ENCODE results near the gene ZNF302. TPM values are rescaled to one million over a fixed set of nuclear protein-coding genes. Genes with fewer than 3 reads are reported as not detected.

Gene ZNF302
- total RNA-seq, result 10 to 100 TPM; 17.1 to 17.6 TPM

DNA sequence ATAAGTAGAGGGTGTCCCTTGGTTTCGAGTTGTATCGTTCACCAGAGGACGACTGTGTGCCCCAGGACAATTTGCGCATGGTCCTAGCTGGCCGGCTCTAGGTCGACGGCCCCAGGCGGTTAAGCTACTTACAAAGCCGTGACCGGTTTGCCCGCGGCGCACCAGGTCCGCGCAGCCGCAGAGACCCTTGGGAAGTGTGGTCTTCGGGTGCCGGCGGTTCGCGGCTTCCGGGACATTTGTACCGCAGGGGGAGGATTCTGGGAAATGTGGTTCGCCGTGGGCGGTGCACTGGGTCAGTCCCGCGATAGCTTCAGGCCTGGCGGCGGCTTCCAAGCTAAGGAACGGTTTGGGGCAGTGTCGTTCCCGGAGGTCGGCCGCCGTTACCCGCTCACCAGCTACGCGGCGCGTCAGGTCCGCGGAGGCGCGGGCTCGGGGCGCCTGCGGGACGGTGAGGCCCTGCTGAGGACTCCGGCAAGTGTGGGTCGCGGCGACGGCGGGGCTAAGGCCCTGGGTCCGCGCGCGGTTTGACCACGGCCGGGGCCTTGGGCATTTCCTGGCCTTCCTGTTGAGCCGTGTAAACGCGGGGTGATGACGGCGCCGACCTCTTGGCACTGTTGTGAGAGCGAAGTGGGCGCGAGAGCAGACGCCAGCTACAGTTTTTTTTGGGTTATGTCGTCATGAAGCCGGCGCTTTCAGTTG lies at the start of gene ZNF302:
TSS of gene ZNF302 (plus strand) at position 293 of the 699 bp plus-strand sequence. CDS start 1,127 bp downstream, outside the sequence.
- Mint-ChIP-seq H3K27ac (peak within 1 kb of the TSS; percentile 99), H3K4me3 (peak within 1 kb of the TSS; percentile 81), H3K27me3 (no peaks in the 10 kb centered on the region), H3K36me3 (ENCODE audit: low read depth) (peaks cover 55% of the 10 kb centered on the region), H3K9me3 (ENCODE audit: low read depth) (peaks cover 22% of the 10 kb centered on the region), H3K4me1 (peaks cover 23% of the 10 kb centered on the region)
- intact Hi-C loops (cut with DNase I, micrococcal nuclease), result loop anchor here (1.0 to 5.0 kb wide), 9 partner anchors 57 to 535 kb away; partner anchors contain the start of genes ZNF181 (in 2 of the 2), ZNF599 (in 2 of the 2), GPI (in 1 of the 2) and GRAMD1A (in 1 of the 2)
- DNase-seq (peak; percentile 97), ATAC-seq (peak; percentile 86)
- ChIA-PET CTCF (interaction anchor here (0.6 to 1.3 kb wide), 6 partner anchors 12 to 570 kb away, joined by 3 to 6 read pairs (median 3); partner anchors contain the start of gene ZNF181), POLR2A (interaction anchor here (0.6 to 1.5 kb wide), 8 partner anchors 12 to 413 kb away, joined by 3 to 11 read pairs (median 4); partner anchors contain the start of genes UBA2 and ZNF181)

DNA sequence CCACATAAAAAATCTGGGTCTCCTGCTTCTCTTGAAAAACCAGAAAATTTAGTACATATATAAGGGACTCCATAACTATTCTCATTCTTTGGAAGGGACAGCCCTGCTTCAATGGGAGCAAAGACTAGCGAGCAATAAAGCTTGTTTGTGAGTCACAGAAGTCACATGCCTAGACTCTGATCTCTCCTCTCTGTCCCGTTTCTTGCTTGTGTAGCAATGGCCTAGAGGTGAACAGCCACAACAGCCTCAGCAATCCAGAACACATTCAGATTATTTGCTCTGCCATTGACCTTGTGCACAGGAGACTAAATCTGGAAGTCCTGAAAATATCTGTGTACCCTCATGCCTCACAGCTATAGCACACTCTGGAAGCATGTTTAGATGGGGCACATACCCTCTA lies 43.7 kb upstream of the ZNF302 start:
- intact Hi-C loops (cut with DNase I, micrococcal nuclease), result no loop called here
- ATAC-seq (no peak), DNase-seq (no peak)
- no peaks in the 10 kb centered on the region for H3K27me3 Mint-ChIP-seq
- H3K36me3 Mint-ChIP-seq (ENCODE audit: low read depth), result peaks cover 19% of the 10 kb centered on the region
- no peak overlapping the region for H3K4me3 Mint-ChIP-seq
- CTCF ChIA-PET, result interaction anchor here (0.6 to 0.7 kb wide), 3 partner anchors 11 to 308 kb away, joined by 3 to 4 read pairs (median 3); no protein-coding TSS in a partner anchor
- no peaks in the 10 kb centered on the region for H3K4me1 Mint-ChIP-seq
- peaks cover 19% of the 10 kb centered on the region for H3K9me3 Mint-ChIP-seq (ENCODE audit: low read depth)
- no peak overlapping the region for H3K27ac Mint-ChIP-seq
- POLR2A ChIA-PET, result no interaction called here

DNA sequence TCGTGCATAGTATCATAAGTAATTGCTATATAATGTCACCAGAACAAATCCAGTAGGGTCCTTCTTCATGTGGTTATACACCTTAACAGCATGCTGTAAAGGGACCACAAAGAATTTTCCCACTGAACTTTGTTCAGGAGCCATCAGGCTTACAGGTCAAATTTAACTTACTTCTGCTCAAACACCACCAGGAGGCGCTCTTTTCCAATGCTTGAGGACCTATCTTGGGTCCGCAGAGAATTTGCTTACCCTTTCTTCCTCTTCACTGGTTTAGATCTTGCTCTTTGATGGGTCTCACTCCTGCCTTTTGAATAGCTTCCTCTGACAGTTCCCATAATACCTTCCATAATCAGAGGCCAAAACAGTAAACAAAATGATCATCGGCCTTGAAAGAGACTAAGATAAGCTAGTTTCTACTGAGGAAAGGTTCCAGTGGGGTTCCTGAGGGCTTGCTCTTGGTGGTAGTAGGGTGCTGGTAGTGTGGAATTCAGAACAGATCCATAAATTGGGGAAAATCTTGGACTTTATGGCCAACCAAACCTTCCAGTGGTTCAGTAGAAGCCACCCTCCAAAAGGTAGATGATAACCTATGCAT lies 37.9 kb upstream of the ZNF302 start:
- ChIA-PET POLR2A (no interaction called here), CTCF (interaction anchor here (0.6 to 5.4 kb wide), 22 partner anchors 9 to 501 kb away, joined by 3 to 88 read pairs (median 3); no protein-coding TSS in a partner anchor)
- Mint-ChIP-seq H3K27ac (no peak overlapping the region), H3K9me3 (ENCODE audit: low read depth) (peaks cover 11% of the 10 kb centered on the region), H3K27me3 (no peaks in the 10 kb centered on the region), H3K4me3 (no peak overlapping the region), H3K36me3 (ENCODE audit: low read depth) (peaks cover 11% of the 10 kb centered on the region), H3K4me1 (no peaks in the 10 kb centered on the region)
- ATAC-seq, result peak; percentile 64
- DNase-seq, result peak; percentile 74
- intact Hi-C loops (cut with DNase I, micrococcal nuclease), result loop anchor here (1.0 kb wide), 2 partner anchors 24 to 73 kb away; no protein-coding TSS in a partner anchor

GRCh38 chr19:34642241-34642640 lies 35.2 kb upstream of the ZNF302 start:
- H3K27ac Mint-ChIP-seq, result no peak overlapping the region
- no peaks in the 10 kb centered on the region for H3K4me1 Mint-ChIP-seq
- CTCF ChIA-PET, result interaction anchor here (0.5 to 5.4 kb wide), 2 partner anchors 70 to 78 kb away, joined by 3 to 88 read pairs; no protein-coding TSS in a partner anchor
- intact Hi-C loops (cut with DNase I, micrococcal nuclease), result no loop called here
- H3K36me3 Mint-ChIP-seq (ENCODE audit: low read depth), result no peaks in the 10 kb centered on the region
- DNase-seq, result no peak
- ATAC-seq, result no peak
- no peaks in the 10 kb centered on the region for H3K9me3 Mint-ChIP-seq (ENCODE audit: low read depth)
- POLR2A ChIA-PET, result no interaction called here
- no peaks in the 10 kb centered on the region for H3K27me3 Mint-ChIP-seq
- H3K4me3 Mint-ChIP-seq, result no peak overlapping the region

DNA sequence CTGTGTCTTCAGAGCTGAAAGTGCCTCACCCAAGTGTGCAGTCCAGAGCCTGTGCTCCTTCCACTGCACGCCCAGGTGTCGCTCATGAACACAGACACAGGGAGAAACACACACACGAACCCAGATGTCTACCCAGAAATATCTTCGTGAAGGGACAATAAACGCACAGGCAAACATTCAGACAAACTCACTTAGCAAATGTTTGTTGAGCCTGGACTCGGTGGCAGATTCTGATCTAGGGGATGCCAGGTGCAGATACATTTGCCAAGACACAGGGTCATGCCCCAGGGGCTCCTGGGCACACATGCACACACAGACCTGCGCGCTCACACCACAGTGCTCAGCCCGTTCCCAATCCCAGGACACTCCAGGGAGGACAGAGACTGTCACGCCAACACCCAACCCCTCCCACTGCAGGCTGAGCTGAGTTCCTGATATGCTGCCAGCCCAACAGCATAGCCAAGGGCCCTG lies 32.5 kb upstream of the ZNF302 start:
- ATAC-seq (no peak), DNase-seq (no peak)
- H3K27ac Mint-ChIP-seq, result no peak overlapping the region
- ChIA-PET POLR2A (no interaction called here), CTCF (no interaction called here)
- no peaks in the 10 kb centered on the region for H3K9me3 Mint-ChIP-seq (ENCODE audit: low read depth)
- intact Hi-C loops (cut with DNase I, micrococcal nuclease), result no loop called here
- H3K4me1 Mint-ChIP-seq, result no peaks in the 10 kb centered on the region
- no peak overlapping the region for H3K4me3 Mint-ChIP-seq
- no peaks in the 10 kb centered on the region for H3K27me3 Mint-ChIP-seq
- H3K36me3 Mint-ChIP-seq (ENCODE audit: low read depth), result no peaks in the 10 kb centered on the region

- no peaks in the 10 kb centered on the region for H3K4me1 Mint-ChIP-seq
- H3K36me3 Mint-ChIP-seq (ENCODE audit: low read depth), result no peaks in the 10 kb centered on the region
- DNase-seq (no peak), ATAC-seq (no peak)
- H3K27ac Mint-ChIP-seq, result no peak overlapping the region
- H3K27me3 Mint-ChIP-seq, result no peaks in the 10 kb centered on the region
- no peaks in the 10 kb centered on the region for H3K9me3 Mint-ChIP-seq (ENCODE audit: low read depth)
- CTCF ChIA-PET, result interaction anchor here (0.6 kb wide), 1 partner anchor 406 kb away, joined by 4 read pairs; no protein-coding TSS in a partner anchor
- intact Hi-C loops (cut with DNase I, micrococcal nuclease), result no loop called here
- POLR2A ChIA-PET, result no interaction called here
- H3K4me3 Mint-ChIP-seq, result no peak overlapping the region
These were observed 31.9 kb upstream of the ZNF302 start for GRCh38 chr19:34645551-34645950.

DNA sequence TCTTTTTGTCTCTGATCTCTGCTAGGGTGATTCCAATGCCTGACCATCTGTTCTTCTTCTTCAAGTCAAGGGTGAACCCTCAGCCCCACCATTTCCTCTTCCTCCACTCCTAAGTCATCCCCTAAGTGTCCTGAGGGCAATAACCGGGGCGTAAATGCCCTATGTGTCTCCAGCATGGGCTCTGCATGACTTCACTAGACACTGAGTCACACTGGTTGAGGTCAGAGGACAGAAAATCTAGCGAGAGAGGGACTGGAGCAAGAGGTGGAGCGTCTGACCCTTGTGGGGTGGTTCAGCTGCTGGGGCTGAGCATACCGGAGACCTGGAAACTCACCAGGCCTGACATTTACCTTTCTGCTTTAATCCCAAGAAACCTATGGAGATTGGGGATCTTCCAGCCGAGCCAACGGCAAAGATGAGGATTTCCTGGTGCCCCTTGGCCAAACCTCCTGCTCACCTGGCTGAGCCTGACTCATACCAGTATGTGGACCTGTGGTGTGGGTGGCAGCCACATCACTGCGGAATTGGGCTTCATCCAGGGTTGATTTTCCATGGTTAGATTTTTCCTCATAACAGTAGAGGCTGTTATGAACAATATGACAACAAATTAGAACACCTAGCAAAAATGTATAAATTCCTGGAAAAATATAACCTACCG lies 27.5 kb upstream of the ZNF302 start:
- intact Hi-C loops (cut with DNase I, micrococcal nuclease), result no loop called here
- H3K4me3 Mint-ChIP-seq, result no peak overlapping the region
- no peaks in the 10 kb centered on the region for H3K36me3 Mint-ChIP-seq (ENCODE audit: low read depth)
- ChIA-PET POLR2A (no interaction called here), CTCF (no interaction called here)
- H3K4me1 Mint-ChIP-seq, result no peaks in the 10 kb centered on the region
- DNase-seq (no peak), ATAC-seq (no peak)
- no peaks in the 10 kb centered on the region for H3K9me3 Mint-ChIP-seq (ENCODE audit: low read depth)
- H3K27ac Mint-ChIP-seq, result no peak overlapping the region
- H3K27me3 Mint-ChIP-seq, result no peaks in the 10 kb centered on the region

DNA sequence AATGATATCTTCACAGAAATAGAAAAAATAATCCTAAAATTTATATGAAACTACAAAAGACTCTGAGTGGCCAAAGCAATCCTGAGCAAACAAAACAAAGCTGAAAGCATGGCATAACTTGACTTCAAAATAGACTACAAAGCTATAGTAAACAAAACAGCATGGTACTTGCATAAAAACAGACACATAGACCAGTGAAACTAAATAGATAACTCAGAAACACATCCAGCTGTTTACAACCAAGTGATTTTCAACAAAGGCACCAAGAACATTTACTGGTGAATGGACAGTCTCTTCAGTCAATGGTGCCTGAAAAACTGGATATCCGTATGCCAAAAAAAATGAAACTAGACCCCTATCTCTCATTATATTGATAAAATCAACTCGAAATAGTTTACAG lies 25.7 kb upstream of the ZNF302 start:
- H3K9me3 Mint-ChIP-seq (ENCODE audit: low read depth), result no peaks in the 10 kb centered on the region
- H3K36me3 Mint-ChIP-seq (ENCODE audit: low read depth), result no peaks in the 10 kb centered on the region

GRCh38 chr19:34654796-34655195 lies 22.7 kb upstream of the ZNF302 start:
- Mint-ChIP-seq H3K4me1 (no peaks in the 10 kb centered on the region), H3K27ac (no peak overlapping the region), H3K36me3 (ENCODE audit: low read depth) (no peaks in the 10 kb centered on the region), H3K9me3 (ENCODE audit: low read depth) (no peaks in the 10 kb centered on the region), H3K27me3 (peaks cover 8% of the 10 kb centered on the region), H3K4me3 (no peak overlapping the region)
- intact Hi-C loops (cut with DNase I, micrococcal nuclease), result no loop called here
- ATAC-seq, result no peak
- POLR2A ChIA-PET, result no interaction called here
- CTCF ChIA-PET, result interaction anchor here (1.1 kb wide), 1 partner anchor 15 kb away, joined by 3 read pairs; no protein-coding TSS in a partner anchor
- DNase-seq, result no peak

More for the DNA sequence above, 25.7 kb upstream of the ZNF302 start:
- DNase-seq (no peak), ATAC-seq (no peak)
- H3K4me3 Mint-ChIP-seq, result no peak overlapping the region
- H3K27me3 Mint-ChIP-seq, result no peaks in the 10 kb centered on the region
- POLR2A ChIA-PET, result no interaction called here
- H3K27ac Mint-ChIP-seq, result no peak overlapping the region
- intact Hi-C loops (cut with DNase I, micrococcal nuclease), result no loop called here
- CTCF ChIA-PET, result no interaction called here
- no peaks in the 10 kb centered on the region for H3K4me1 Mint-ChIP-seq

DNA sequence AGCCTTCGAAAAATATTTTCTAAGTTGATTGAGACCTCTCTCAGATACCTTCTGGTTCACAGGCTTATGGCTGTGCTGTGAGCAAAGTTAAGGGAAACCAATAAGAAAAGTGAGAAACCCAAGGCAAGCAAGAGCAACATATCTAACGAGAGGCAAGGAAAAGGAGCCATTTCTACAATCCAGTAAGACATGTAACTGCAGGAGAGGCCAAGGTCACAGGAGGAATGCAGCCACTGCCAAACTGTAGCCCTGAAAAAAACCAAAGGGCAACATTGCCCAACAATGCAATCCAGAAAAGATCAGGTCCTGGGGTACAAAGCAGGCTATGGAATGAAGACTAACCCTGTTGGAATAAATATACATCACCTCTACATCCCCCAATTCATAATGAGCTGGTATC lies 21.8 kb upstream of the ZNF302 start:
- Mint-ChIP-seq H3K9me3 (ENCODE audit: low read depth) (no peaks in the 10 kb centered on the region), H3K27me3 (peaks cover 8% of the 10 kb centered on the region), H3K4me1 (no peaks in the 10 kb centered on the region), H3K4me3 (no peak overlapping the region), H3K27ac (no peak overlapping the region), H3K36me3 (ENCODE audit: low read depth) (no peaks in the 10 kb centered on the region)
- intact Hi-C loops (cut with DNase I, micrococcal nuclease), result no loop called here
- DNase-seq (no peak), ATAC-seq (no peak)
- ChIA-PET POLR2A (no interaction called here), CTCF (no interaction called here)

- peaks cover 8% of the 10 kb centered on the region for H3K27me3 Mint-ChIP-seq
- H3K36me3 Mint-ChIP-seq (ENCODE audit: low read depth), result no peaks in the 10 kb centered on the region
- no peak overlapping the region for H3K27ac Mint-ChIP-seq
- ChIA-PET CTCF (interaction anchor here (0.6 to 0.7 kb wide), 2 partner anchors 22 to 23 kb away, joined by 3 read pairs; no protein-coding TSS in a partner anchor), POLR2A (no interaction called here)
- peaks cover 2% of the 10 kb centered on the region for H3K9me3 Mint-ChIP-seq (ENCODE audit: low read depth)
- DNase-seq, result no peak
- intact Hi-C loops (cut with DNase I, micrococcal nuclease), result no loop called here
- no peak overlapping the region for H3K4me3 Mint-ChIP-seq
- ATAC-seq, result no peak
- peaks cover 12% of the 10 kb centered on the region for H3K4me1 Mint-ChIP-seq
These were observed 16.1 kb upstream of the ZNF302 start for GRCh38 chr19:34661357-34661756.

Measured in activated CD4-positive, alpha-beta T cell treated with anti-CD3 and anti-CD28 coated beads for 36 hours (primary cell).